ENCODE results near the gene RAPGEF5. TPM values are rescaled to one million over a fixed set of nuclear protein-coding genes. Genes with fewer than 3 reads are reported as not detected.
"Not testable (repeated sequence)": the region's sequence is repeated elsewhere in the genome, so short reads cannot be mapped to it uniquely, and the experiment has no call there.

Gene RAPGEF5
- total and polyA plus RNA-seq, 4 donors: 7.1 to 54.8 (median 13.0) TPM

DNA sequence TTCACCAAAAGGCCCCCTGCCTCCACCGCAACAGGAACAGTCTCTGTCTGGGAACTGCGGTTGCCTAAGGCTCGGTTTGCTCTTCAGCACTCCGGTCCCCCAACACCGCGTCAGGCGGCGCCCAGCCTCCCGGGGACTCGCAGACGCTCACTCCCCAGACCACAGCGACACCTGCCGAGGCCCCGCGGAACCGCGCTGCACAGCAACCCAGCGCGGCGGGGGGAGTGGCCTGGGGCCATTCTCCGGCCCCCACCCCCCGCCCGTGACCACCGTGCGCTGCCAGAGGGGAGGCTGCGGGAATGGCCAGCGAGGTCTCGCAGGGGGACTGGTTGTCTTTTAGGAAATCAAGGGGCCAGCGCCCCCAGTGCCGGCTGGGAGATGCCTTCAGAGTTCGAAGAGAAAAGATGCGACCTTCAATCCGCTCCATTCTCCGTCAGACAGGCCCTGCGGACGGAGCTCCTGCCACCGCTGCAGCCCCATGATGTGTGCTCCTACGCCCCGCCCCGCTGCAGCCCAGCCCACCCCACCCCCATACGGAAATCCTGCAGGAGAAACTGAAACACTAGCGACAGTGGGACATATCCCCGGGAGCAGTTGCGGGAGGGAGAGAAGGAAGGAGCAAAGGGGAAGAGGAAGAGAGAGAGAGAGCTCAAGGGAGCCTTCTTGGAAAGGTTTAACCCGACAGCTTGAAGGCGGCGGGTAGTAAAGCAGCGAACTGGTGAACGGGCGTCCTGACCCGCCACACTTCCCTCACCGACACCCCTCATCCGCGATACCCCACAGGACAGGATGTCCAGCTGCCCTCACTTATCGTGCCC, 273.9 kb downstream of the RAPGEF5 start (continued):
- TF ChIP-seq, protein P1, sequence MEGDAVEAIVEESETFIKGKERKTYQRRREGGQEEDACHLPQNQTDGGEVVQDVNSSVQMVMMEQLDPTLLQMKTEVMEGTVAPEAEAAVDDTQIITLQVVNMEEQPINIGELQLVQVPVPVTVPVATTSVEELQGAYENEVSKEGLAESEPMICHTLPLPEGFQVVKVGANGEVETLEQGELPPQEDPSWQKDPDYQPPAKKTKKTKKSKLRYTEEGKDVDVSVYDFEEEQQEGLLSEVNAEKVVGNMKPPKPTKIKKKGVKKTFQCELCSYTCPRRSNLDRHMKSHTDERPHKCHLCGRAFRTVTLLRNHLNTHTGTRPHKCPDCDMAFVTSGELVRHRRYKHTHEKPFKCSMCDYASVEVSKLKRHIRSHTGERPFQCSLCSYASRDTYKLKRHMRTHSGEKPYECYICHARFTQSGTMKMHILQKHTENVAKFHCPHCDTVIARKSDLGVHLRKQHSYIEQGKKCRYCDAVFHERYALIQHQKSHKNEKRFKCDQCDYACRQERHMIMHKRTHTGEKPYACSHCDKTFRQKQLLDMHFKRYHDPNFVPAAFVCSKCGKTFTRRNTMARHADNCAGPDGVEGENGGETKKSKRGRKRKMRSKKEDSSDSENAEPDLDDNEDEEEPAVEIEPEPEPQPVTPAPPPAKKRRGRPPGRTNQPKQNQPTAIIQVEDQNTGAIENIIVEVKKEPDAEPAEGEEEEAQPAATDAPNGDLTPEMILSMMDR (IDR thresholded peaks at IDR 0.05; ENCODE audit: low read depth, low read length, missing input control): peak; percentile 93
- TF ChIP-seq, protein P2, sequence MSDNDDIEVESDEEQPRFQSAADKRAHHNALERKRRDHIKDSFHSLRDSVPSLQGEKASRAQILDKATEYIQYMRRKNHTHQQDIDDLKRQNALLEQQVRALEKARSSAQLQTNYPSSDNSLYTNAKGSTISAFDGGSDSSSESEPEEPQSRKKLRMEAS (IDR thresholded peaks at IDR 0.05): no peak
- no peak for TF ChIP-seq FOXA1 (IDR thresholded peaks at IDR 0.05)
- TF ChIP-seq, protein P3, sequence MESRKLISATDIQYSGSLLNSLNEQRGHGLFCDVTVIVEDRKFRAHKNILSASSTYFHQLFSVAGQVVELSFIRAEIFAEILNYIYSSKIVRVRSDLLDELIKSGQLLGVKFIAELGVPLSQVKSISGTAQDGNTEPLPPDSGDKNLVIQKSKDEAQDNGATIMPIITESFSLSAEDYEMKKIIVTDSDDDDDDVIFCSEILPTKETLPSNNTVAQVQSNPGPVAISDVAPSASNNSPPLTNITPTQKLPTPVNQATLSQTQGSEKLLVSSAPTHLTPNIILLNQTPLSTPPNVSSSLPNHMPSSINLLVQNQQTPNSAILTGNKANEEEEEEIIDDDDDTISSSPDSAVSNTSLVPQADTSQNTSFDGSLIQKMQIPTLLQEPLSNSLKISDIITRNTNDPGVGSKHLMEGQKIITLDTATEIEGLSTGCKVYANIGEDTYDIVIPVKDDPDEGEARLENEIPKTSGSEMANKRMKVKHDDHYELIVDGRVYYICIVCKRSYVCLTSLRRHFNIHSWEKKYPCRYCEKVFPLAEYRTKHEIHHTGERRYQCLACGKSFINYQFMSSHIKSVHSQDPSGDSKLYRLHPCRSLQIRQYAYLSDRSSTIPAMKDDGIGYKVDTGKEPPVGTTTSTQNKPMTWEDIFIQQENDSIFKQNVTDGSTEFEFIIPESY (IDR thresholded peaks at IDR 0.05): no peak

DNA sequence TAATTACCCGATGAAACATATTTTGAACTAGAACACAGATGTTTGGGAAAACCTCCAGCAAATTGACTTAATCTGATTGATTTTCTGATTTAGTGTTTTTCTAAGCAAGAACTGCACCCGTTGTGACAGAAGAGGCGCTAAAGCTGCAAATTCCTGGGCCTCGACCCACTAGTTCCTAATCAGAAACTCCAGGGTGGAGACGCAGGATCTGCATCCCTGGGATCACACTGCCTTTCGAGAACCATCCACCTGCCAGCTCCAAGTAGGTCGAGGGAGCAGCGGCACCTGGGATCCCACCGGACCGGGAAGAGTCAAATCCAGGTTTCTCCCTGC, 274.4 kb downstream of the RAPGEF5 start:
- H3K27me3 ChIP-seq (ENCODE audit: control insufficient read depth in 4 of 4, insufficient read depth in 4 of 4, low read length in 3 of 4): peaks cover 0 to 2% (median 0%) of the 10 kb centered on the region in 4 donors
- no peaks in the 10 kb centered on the region for H3K9me3 ChIP-seq (ENCODE audit: control insufficient read depth in 4 of 4, low read length in 3 of 4)
- H3K27ac ChIP-seq (ENCODE audit: low read depth in 1 of 2, low read length in 2 of 2): peak overlapping the region; percentile 75 to 84
- TF ChIP-seq YY1 (IDR thresholded peaks at IDR 0.05) (no peak), RAD21 (IDR thresholded peaks at IDR 0.05) (no peak), EGR1 (IDR thresholded peaks at IDR 0.05; ENCODE audit: low read depth in 2 of 2) (no peak), HNF4A (conservative IDR thresholded peaks at IDR 0.05) (no peak), NR2F2 (IDR thresholded peaks at IDR 0.05) (no peak), GABPA (IDR thresholded peaks at IDR 0.05 in 1 of 2, conservative IDR thresholded peaks at IDR 0.05 in 1 of 2) (no peak)
- TF ChIP-seq, protein P1 (IDR thresholded peaks at IDR 0.05; ENCODE audit: low read depth, low read length, missing input control): no peak
- TF ChIP-seq, protein P4, sequence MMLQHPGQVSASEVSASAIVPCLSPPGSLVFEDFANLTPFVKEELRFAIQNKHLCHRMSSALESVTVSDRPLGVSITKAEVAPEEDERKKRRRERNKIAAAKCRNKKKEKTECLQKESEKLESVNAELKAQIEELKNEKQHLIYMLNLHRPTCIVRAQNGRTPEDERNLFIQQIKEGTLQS (IDR thresholded peaks at IDR 0.05): no peak
- H3K4me1 ChIP-seq (ENCODE audit: control insufficient read depth in 4 of 4, insufficient read depth in 4 of 4, low read length in 3 of 4): peaks cover 2 to 14% (median 8%) of the 10 kb centered on the region in 4 donors
- no peak for DNase-seq (ENCODE audit: low spot score)
- peak overlapping the region; percentile 55 to 93 (median 92) for H3K4me3 ChIP-seq (ENCODE audit: low read depth in 1 of 3, low read length in 3 of 3)
- peak overlapping the region; percentile 11 to 73 for H3K9ac ChIP-seq (ENCODE audit: low read depth in 1 of 2, low read length in 2 of 2)
- no peaks in the 10 kb centered on the region for H3K36me3 ChIP-seq (ENCODE audit: control insufficient read depth in 4 of 4, insufficient read depth in 3 of 4, low read depth in 1 of 4, low read length in 3 of 4)
- 3% methylated on average over 10 of the region's 10 CpGs for WGBS

DNA sequence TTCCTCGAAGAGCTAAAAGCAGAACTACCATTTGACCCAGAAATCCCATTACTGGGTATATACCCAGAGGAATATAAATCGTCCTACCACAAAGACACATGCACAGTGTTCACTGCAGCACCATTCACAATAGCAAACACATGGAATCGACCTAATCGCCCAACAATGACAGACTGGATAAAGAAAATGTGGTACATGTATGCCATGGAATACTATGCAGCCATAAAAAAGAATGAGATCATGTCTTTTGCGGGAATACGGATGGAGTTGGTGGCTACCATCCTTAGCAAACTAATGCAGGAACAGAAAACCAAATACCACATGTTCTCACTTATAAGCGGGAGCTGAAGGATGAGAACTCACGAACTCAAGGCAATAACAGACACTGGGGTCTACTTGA, 276.7 kb downstream of the RAPGEF5 start:
- H3K9ac ChIP-seq (ENCODE audit: low read depth in 1 of 2, low read length in 2 of 2); H3K9me3 ChIP-seq (ENCODE audit: control insufficient read depth in 4 of 4, low read length in 3 of 4); DNase-seq (ENCODE audit: low spot score); H3K36me3 ChIP-seq (ENCODE audit: control insufficient read depth in 4 of 4, insufficient read depth in 3 of 4, low read depth in 1 of 4, low read length in 3 of 4); H3K27me3 ChIP-seq (ENCODE audit: control insufficient read depth in 4 of 4, insufficient read depth in 4 of 4, low read length in 3 of 4); H3K4me3 ChIP-seq (ENCODE audit: low read depth in 1 of 3, low read length in 3 of 3); H3K27ac ChIP-seq (ENCODE audit: low read depth in 1 of 2, low read length in 2 of 2): not testable (repeated sequence)
- H3K4me1 ChIP-seq (ENCODE audit: control insufficient read depth in 4 of 4, insufficient read depth in 4 of 4, low read length in 3 of 4): peaks cover 2 to 14% (median 8%) of the 10 kb centered on the region in 4 donors
- WGBS: 85% methylated on average over 8 of the region's 8 CpGs

DNA sequence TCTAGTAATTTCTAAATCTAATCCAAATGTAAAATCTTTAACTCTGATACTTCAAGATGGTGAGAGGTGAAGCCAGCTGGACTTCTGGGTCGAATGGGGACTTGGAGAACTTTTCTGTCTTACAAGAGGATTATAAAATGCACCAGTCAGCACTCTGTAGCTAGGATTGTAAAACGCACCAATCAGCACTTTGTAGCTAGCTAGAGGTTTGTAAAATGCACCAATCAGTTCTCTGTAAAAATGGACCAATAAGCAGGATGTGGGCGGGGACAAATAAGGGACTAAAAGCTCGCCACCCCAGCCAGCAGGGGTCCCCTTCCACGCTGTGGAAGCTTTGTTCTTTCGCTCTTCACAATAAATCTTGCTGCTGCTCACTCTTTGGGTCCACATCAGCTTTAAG, 278.1 kb downstream of the RAPGEF5 start:
- H3K4me1 ChIP-seq (ENCODE audit: control insufficient read depth in 4 of 4, insufficient read depth in 4 of 4, low read length in 3 of 4): peaks cover 2 to 13% (median 8%) of the 10 kb centered on the region in 4 donors
- not testable (repeated sequence) for H3K27ac ChIP-seq (ENCODE audit: low read depth in 1 of 2, low read length in 2 of 2); H3K9ac ChIP-seq (ENCODE audit: low read depth in 1 of 2, low read length in 2 of 2); H3K36me3 ChIP-seq (ENCODE audit: control insufficient read depth in 4 of 4, insufficient read depth in 3 of 4, low read depth in 1 of 4, low read length in 3 of 4); H3K9me3 ChIP-seq (ENCODE audit: control insufficient read depth in 4 of 4, low read length in 3 of 4); H3K4me3 ChIP-seq (ENCODE audit: low read depth in 1 of 3, low read length in 3 of 3); H3K27me3 ChIP-seq (ENCODE audit: control insufficient read depth in 4 of 4, insufficient read depth in 4 of 4, low read length in 3 of 4); DNase-seq (ENCODE audit: low spot score)
- WGBS: 78% methylated on average over 6 of the region's 6 CpGs
